K562 (cell line): ENCODE data around the gene AMBRA1. TPM values are rescaled to one million over a fixed set of nuclear protein-coding genes. Genes with fewer than 3 reads are reported as not detected.

ENCODE experiments used
- ATAC-seq: fragments of 200-7000 bp; cut with Tn5 transposase; 3 replicates; pipeline ENCODE4 v1.9.1; 2020; ENCODE audit warnings: moderate library complexity
- BruUV-seq: library from RNA; stranded (reverse); fragments of 400-500 nt; replicated peaks from 2 replicates; lab custom pipeline; 2021; lab: Mats Ljungman, UMichigan
- CTCF ChIA-PET: fragments of 300-600 bp; formaldehyde crosslinking; extraction: SDS; loops from one replicate; lab custom pipeline; 2021; ENCODE audit warnings: low intra/inter-chr PET ratio; lab: Yijun Ruan, JAX
- POLR2A ChIA-PET: fragments of 300-600, 350-650 bp; sonication (Branson Sonifier 250); formaldehyde crosslinking; extraction: SDS; loops from one replicate; lab custom pipeline; 2021; ENCODE audit warnings: antibody characterized with exemption, inconsistent platforms; lab: Yijun Ruan, JAX
- DNase-seq, 4 experiments: peaks; one replicate each; pipeline versions ENCODE4 v3.0.0 to v3.0.0-alpha.2; 2011 to 2018; ENCODE audit warnings: low spot score in 3 of 4, mixed read lengths in 3 of 4; ENCODE audit errors: extremely low read depth in 1 of 4
- FAIRE-seq: peaks from 2 replicates; lab custom pipeline; 2011; peaks lifted over from hg19 to GRCh38; lab: Jason Lieb, UNC
- H2AFZ ChIP-seq: 2 replicates; pipeline ENCODE4 v1.6.0; 2011; ENCODE audit warnings: low read depth, low read length, control low read depth, inconsistent platforms
- H3K27ac ChIP-seq: fragments of 200-600 bp; 3 replicates; pipeline ENCODE4 v1.8.0; 2011; ENCODE audit warnings: low read depth, mild to moderate bottlenecking, control low read depth, inconsistent platforms, low read length, moderate library complexity, mixed read lengths; ENCODE audit errors: extremely low read depth
- H3K27me3 ChIP-seq, 2 experiments: fragments of 300-600 bp in 1 of 2; 2 replicates in 1 of 2; 3 replicates in 1 of 2; pipeline versions ENCODE4 v1.6.0 to v1.8.0; 2011; ENCODE audit warnings: inconsistent platforms in 2 of 2, low read length in 2 of 2, mild to moderate bottlenecking in 1 of 2, mixed read lengths in 1 of 2, moderate library complexity in 1 of 2; ENCODE audit not compliant: control insufficient read depth in 2 of 2, insufficient read depth in 2 of 2
- H3K36me3 ChIP-seq: fragments of 300-600 bp; 3 replicates; pipeline ENCODE4 v1.8.0; 2011; ENCODE audit warnings: mild to moderate bottlenecking, low read length, inconsistent platforms; ENCODE audit not compliant: control insufficient read depth, insufficient read depth
- H3K4me1 ChIP-seq, 2 experiments: fragments of 200-600 bp in 1 of 2; replicated peaks in 1 of 2; 2 replicates in 1 of 2; 3 replicates in 1 of 2; pipeline versions ENCODE4 v1.5.1 to v1.8.0; 2011; ENCODE audit warnings: inconsistent platforms in 2 of 2, low read length in 2 of 2, mild to moderate bottlenecking in 1 of 2, mixed read lengths in 1 of 2, moderate library complexity in 1 of 2; ENCODE audit not compliant: control insufficient read depth in 2 of 2, insufficient read depth in 2 of 2
- H3K4me2 ChIP-seq: 2 replicates; pipeline ENCODE4 v1.6.1; 2011; ENCODE audit warnings: low read length, control low read depth, inconsistent platforms, mixed read lengths; ENCODE audit not compliant: insufficient read depth
- H3K4me3 ChIP-seq: fragments of 200-600 bp; sonication (generic), shearing (Covaris generic); 2 replicates; pipeline ENCODE4 v1.5.1; 2016; ENCODE audit warnings: control low read depth, inconsistent platforms
- H3K79me2 ChIP-seq: fragments of 200-600 bp; 3 replicates; pipeline ENCODE4 v1.8.0; 2011; ENCODE audit warnings: low read length, inconsistent platforms; ENCODE audit not compliant: control insufficient read depth, insufficient read depth
- H3K9ac ChIP-seq, 2 experiments: 2 replicates each; pipeline versions ENCODE4 v1.6.0 to v1.6.1; 2011; ENCODE audit warnings: low read depth in 2 of 2, low read length in 2 of 2, control low read depth in 1 of 2, inconsistent platforms in 1 of 2, mild to moderate bottlenecking in 1 of 2, mixed read lengths in 1 of 2; ENCODE audit not compliant: insufficient read depth in 1 of 2
- H3K9me1 ChIP-seq: one replicate; pipeline ENCODE4 v1.6.0; 2011; ENCODE audit warnings: inconsistent platforms, mild to moderate bottlenecking, low read length, moderate library complexity; ENCODE audit not compliant: control insufficient read depth, insufficient read depth
- H3K9me3 ChIP-seq: replicated peaks from 2 replicates; pipeline ENCODE4 v1.5.1; 2011; ENCODE audit warnings: low read depth, low read length, inconsistent platforms; ENCODE audit not compliant: control insufficient read depth, insufficient read depth
- H4K20me1 ChIP-seq: replicated peaks from 2 replicates; pipeline ENCODE4 v1.6.1; 2011; ENCODE audit warnings: low read length, inconsistent platforms, mixed read lengths; ENCODE audit not compliant: control insufficient read depth, insufficient read depth
- ARHGAP35 ChIP-seq: fragments of 450-650 bp; IDR thresholded peaks from 2 replicates; pipeline ENCODE4 v1.6.1; 2018; ENCODE audit not compliant: partially characterized antibody
- ATF1 ChIP-seq, 2 experiments: fragments of 450-650 bp in 1 of 2; IDR thresholded peaks; 2 replicates each; pipeline ENCODE4 v1.6.1; 2016; ENCODE audit warnings: missing compliant biosample characterization in 1 of 2, missing genetic modification characterization in 1 of 2
- CC2D1A ChIP-seq: fragments of 450-650 bp; IDR thresholded peaks from 2 replicates; pipeline ENCODE4 v1.6.1; 2017; ENCODE audit warnings: mild to moderate bottlenecking
- ETS2 ChIP-seq: IDR thresholded peaks from 2 replicates; pipeline ENCODE4 v1.6.1; 2016; ENCODE audit warnings: borderline replicate concordance, missing genetic modification characterization, mild to moderate bottlenecking, moderate library complexity, missing compliant biosample characterization; ENCODE audit not compliant: poor library complexity, severe bottlenecking
- MEIS2 ChIP-seq: fragments of 450-650 bp; IDR thresholded peaks from 2 replicates; pipeline ENCODE4 v1.6.1; 2014; ENCODE audit warnings: mild to moderate bottlenecking; ENCODE audit not compliant: partially characterized antibody
- NRF1 ChIP-seq, 2 experiments: fragments of 450-650 bp; IDR thresholded peaks in 1 of 2; conservative IDR thresholded peaks in 1 of 2; 2 replicates each; pipeline ENCODE4 v1.6.1; 2014; ENCODE audit warnings: mild to moderate bottlenecking in 2 of 2
- PBX2 ChIP-seq, 2 experiments: IDR thresholded peaks in 1 of 2; conservative IDR thresholded peaks in 1 of 2; 2 replicates each; pipeline ENCODE4 v1.6.1; 2016; ENCODE audit warnings: low read depth in 2 of 2, mild to moderate bottlenecking in 1 of 2, missing compliant biosample characterization in 1 of 2, missing genetic modification characterization in 1 of 2, moderate library complexity in 1 of 2
- PKNOX1 ChIP-seq: fragments of 450-650 bp; IDR thresholded peaks from 2 replicates; pipeline ENCODE4 v1.6.1; 2016
- RAD21 ChIP-seq, 2 experiments: fragments of 250-450 bp in 1 of 2; fragments of 450-650 bp in 1 of 2; sonication (Bioruptor Pico) in 1 of 2; formaldehyde crosslinking in 1 of 2; IDR thresholded peaks in 1 of 2; conservative IDR thresholded peaks in 1 of 2; 2 replicates each; pipeline versions ENCODE4 v1.4.0 to v1.8.0; 2020 to 2022; ENCODE audit warnings: mild to moderate bottlenecking in 2 of 2, moderate library complexity in 1 of 2
- RBM15 ChIP-seq: fragments of 200-400 bp; formaldehyde crosslinking; IDR thresholded peaks from 2 replicates; pipeline ENCODE4 v1.6.1; 2018; ENCODE audit warnings: mild to moderate bottlenecking, low read length, moderate library complexity; ENCODE audit not compliant: insufficient read depth
- ZNF24 ChIP-seq: fragments of 450-650 bp; IDR thresholded peaks from 2 replicates; pipeline ENCODE4 v1.6.1; 2016
- ZNF282 ChIP-seq: sonication (generic); formaldehyde crosslinking; IDR thresholded peaks from 2 replicates; pipeline ENCODE4 v1.8.1; 2023; ENCODE audit warnings: missing genetic modification reagents
- ZNF57 ChIP-seq: fragments of 450-650 bp; formaldehyde crosslinking; IDR thresholded peaks from 2 replicates; pipeline ENCODE4 v1.4.0; 2020; ENCODE audit warnings: mild to moderate bottlenecking, moderate library complexity
- WGBS: fragments of 100-300 bp; shearing (Covaris generic); methylation state at CpG from one replicate; pipeline ENCODE4 v1.1.6; 2016; ENCODE audit warnings: low coverage, mixed read lengths; ENCODE audit not compliant: insufficient coverage; ENCODE audit errors: missing lambda C conversion rate; 5-methylcytosine and 5-hydroxymethylcytosine counted together
- in situ Hi-C: fragments of 300-500 bp; cut with MboI; formaldehyde crosslinking; loops from 4 replicates; pipeline ENCODE4 v1.15.0; 2018; ENCODE audit warnings: inconsistent platforms, mixed read lengths
- intact Hi-C: fragments of 100-400 bp; cut with micrococcal nuclease; formaldehyde crosslinking; loops from 2 replicates; pipeline ENCODE4 v1.14.2; 2022
- polyA plus RNA-seq, 8 experiments: library from polyadenylated mRNA; depleted of rRNA in 4 of 8; stranded (reverse) in 5 of 8; unstranded in 3 of 8; fragments of >200 nt; fragmentation: Nextera tagmentation in 2 of 8; fragmentation: Illumina TruSeq in 1 of 8; extraction: Ambion mirVana in 2 of 8; extraction: Trizol in 1 of 8; gene quantifications; 2 replicates each; pipeline versions ENCODE4 v1.2.1 to v1.2.3, GENCODE V29; 2011 to 2014; ENCODE audit warnings: inconsistent platforms in 1 of 8, missing spikeins in 1 of 8
- total RNA-seq, 7 experiments: library from RNA; depleted of rRNA in 6 of 7; stranded (reverse); fragments of >200 nt in 6 of 7; fragmentation: Illumina TruSeq in 2 of 7; extraction: Trizol in 2 of 7; gene quantifications; 2 replicates each; pipeline versions ENCODE4 v1.2.1 to v1.2.3, GENCODE V29; 2011 to 2021; ENCODE audit warnings: low replicate concordance in 1 of 7
- TF ChIP-seq, protein P1 (sequence below): sonication (generic); formaldehyde crosslinking; IDR thresholded peaks from 2 replicates; pipeline ENCODE4 v1.8.1; 2023; ENCODE audit warnings: mild to moderate bottlenecking, missing genetic modification reagents, moderate library complexity

AMBRA1 gene
- total and polyA plus RNA-seq, 9 of the 15 experiments (the other 6 are each of a cell fraction or from before 2014, with no cell fraction given): 0.15 to 24.5 (median 13.0) TPM

GRCh38 chr11:46534711-46535110 lies 59.1 kb downstream of the AMBRA1 start (continued):
- TF ChIP-seq ETS2 (tag): no peak
- TF ChIP-seq CC2D1A: no peak
- no peak for TF ChIP-seq RBM15
- TF ChIP-seq, protein P1, sequence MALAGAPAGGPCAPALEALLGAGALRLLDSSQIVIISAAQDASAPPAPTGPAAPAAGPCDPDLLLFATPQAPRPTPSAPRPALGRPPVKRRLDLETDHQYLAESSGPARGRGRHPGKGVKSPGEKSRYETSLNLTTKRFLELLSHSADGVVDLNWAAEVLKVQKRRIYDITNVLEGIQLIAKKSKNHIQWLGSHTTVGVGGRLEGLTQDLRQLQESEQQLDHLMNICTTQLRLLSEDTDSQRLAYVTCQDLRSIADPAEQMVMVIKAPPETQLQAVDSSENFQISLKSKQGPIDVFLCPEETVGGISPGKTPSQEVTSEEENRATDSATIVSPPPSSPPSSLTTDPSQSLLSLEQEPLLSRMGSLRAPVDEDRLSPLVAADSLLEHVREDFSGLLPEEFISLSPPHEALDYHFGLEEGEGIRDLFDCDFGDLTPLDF: no peak
- TF ChIP-seq, all 486 proteins: peak for 0

- FAIRE-seq: no peak
- WGBS: 41% methylated on average over 9 of the region's 9 CpGs
- no peak overlapping the region for H3K4me3 ChIP-seq
- in situ Hi-C loops (no loop called here), intact Hi-C loops (no loop called here)
- no peak for DNase-seq
- peak; percentile 17; the same call in 1 of the 3 replicates for ATAC-seq
- H3K27ac ChIP-seq: no peak overlapping the region
- H3K9me1 ChIP-seq: peaks cover 3% of the 10 kb centered on the region
- H3K27me3 ChIP-seq: no peaks in the 10 kb centered on the region
- ChIA-PET CTCF (no interaction called here), POLR2A (interaction anchor here (0.6 to 1.0 kb wide), 2 partner anchors 13 to 53 kb away, joined by 3 to 4 read pairs; no protein-coding TSS in a partner anchor)
- no TSS peak for BruUV-seq
- no peaks in the 10 kb centered on the region for H3K9me3 ChIP-seq
- no peak overlapping the region for H2AFZ ChIP-seq
- H3K79me2 ChIP-seq: peaks cover 74% of the 10 kb centered on the region
- peaks cover 24% of the 10 kb centered on the region for H4K20me1 ChIP-seq
- H3K4me2 ChIP-seq: no peak overlapping the region
- peak overlapping the region in 1 of 2 experiments; percentile 29; a peak in 1 of 4 replicates for H3K9ac ChIP-seq
- no peaks in the 10 kb centered on the region; the same call in 1 of the 3 replicates for H3K36me3 ChIP-seq
- peaks cover 7 to 14% of the 10 kb centered on the region in 2 experiments; a peak in 4 of 5 replicates for H3K4me1 ChIP-seq
- TF ChIP-seq PKNOX1 (0 out of 2 replicates have a peak, but pooled peaks have one; percentile 11), PBX2 (CRISPR knock-in tag; IDR thresholded peaks at IDR 0.05; ENCODE audit: low read depth) (no peak), PBX2 (tag; conservative IDR thresholded peaks at IDR 0.05; ENCODE audit: low read depth) (peak; percentile 89), ZNF57 (CRISPR knock-in tag) (no peak), RAD21 (CRISPR knock-in tag; conservative IDR thresholded peaks at IDR 0.05 in 1 of 2, IDR thresholded peaks at IDR 0.05 in 1 of 2) (0 out of 4 replicates have a peak, but pooled peaks of 1 of the 2 experiments have one; percentile 8), ZNF282 (CRISPR knock-in tag) (no peak), ARHGAP35 (no peak), ATF1 (CRISPR knock-in tag; IDR thresholded peaks at IDR 0.05) (no peak), ATF1 (tag; IDR thresholded peaks at IDR 0.05) (0 out of 2 replicates have a peak, but pooled peaks have one; percentile 18), MEIS2 (peak; percentile 81), ZNF24 (peak; percentile 71), NRF1 (conservative IDR thresholded peaks at IDR 0.05 in 1 of 2, IDR thresholded peaks at IDR 0.05 in 1 of 2) (no peak)
Measured at GRCh38 chr11:46533396-46534100, 60.3 kb downstream of the AMBRA1 start.
